ENCODE measurements around the gene PTGFR.
A peak's percentile ranks its signal among the peaks of the same experiment; 100 is the strongest.

The PTGFR gene

DNA sequence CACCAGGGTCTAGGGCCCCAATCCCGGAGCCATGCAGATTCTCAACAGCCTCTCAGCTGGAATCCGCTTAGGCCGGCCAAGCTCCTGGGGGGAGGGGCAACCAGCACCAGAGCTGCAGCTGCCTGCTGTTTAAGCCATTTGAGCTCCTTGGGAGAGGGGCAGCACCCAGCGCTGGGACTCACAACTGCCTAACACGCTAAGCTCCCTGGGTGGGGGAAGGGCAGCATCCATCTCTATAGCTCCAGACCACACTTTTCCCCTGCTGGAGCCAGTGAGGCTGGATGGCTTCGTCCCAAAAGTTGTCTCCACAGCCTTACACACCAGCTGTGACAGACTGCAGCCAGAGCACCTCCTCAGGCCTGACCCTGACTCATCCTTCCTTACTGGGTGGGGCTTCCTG lies 6.9 kb upstream of the PTGFR start:
- peaks cover 4% of the 10 kb centered on the region; the same call in 1 of the 2 replicates for H3K4me1 ChIP-seq (ENCODE audit: insufficient read depth, low read length)
- no peaks in the 10 kb centered on the region for H3K27me3 ChIP-seq (ENCODE audit: insufficient read depth, low read length)
- no peaks in the 10 kb centered on the region for H3K36me3 ChIP-seq (ENCODE audit: insufficient read depth, low read depth, low read length)
- no peak overlapping the region for H3K4me3 ChIP-seq (ENCODE audit: low read length)
- H3K9ac ChIP-seq (ENCODE audit: low read depth, low read length) = no peak overlapping the region
- no peaks in the 10 kb centered on the region for H3K9me3 ChIP-seq (ENCODE audit: insufficient read depth, low read depth, low read length)
- no peak overlapping the region for H3K27ac ChIP-seq (ENCODE audit: low read length)

GRCh38 chr1:78491451-78492071 lies 787 bp downstream of the PTGFR start:
- peak overlapping the region; percentile 85 for H3K4me3 ChIP-seq (ENCODE audit: low read length)
- peak overlapping the region; percentile 27; the same call in 1 of the 2 replicates for H3K9ac ChIP-seq (ENCODE audit: low read depth, low read length)
- H3K9me3 ChIP-seq (ENCODE audit: insufficient read depth, low read depth, low read length) = no peaks in the 10 kb centered on the region
- peaks cover 53% of the 10 kb centered on the region for H3K27me3 ChIP-seq (ENCODE audit: insufficient read depth, low read length)
- H3K27ac ChIP-seq (ENCODE audit: low read length) = no peak overlapping the region
- no peaks in the 10 kb centered on the region for H3K36me3 ChIP-seq (ENCODE audit: insufficient read depth, low read depth, low read length)
- peaks cover 5% of the 10 kb centered on the region; the same call in 1 of the 2 replicates for H3K4me1 ChIP-seq (ENCODE audit: insufficient read depth, low read length)

DNA sequence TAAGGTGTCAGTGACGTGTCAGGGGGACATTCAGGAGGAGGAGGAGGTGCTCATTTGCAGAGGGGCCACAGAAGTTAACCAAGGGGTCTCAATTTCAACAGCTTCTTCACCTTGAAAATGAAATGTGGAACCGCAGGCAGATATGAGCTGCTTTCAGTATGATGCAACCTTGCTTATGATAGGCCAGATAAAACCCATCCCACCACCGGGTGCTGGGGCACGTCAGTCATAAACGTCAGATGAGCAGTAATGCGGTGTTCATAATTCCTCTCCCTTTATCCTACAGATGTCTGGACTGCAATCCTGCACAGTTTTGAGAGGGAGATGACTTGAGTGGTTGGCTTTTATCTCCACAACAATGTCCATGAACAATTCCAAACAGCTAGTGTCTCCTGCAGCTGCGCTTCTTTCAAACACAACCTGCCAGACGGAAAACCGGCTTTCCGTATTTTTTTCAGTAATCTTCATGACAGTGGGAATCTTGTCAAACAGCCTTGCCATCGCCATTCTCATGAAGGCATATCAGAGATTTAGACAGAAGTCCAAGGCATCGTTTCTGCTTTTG lies 1.7 kb downstream of the PTGFR start:
- H3K27me3 ChIP-seq (ENCODE audit: insufficient read depth, low read length) = peaks cover 53% of the 10 kb centered on the region
- H3K36me3 ChIP-seq (ENCODE audit: insufficient read depth, low read depth, low read length) = no peaks in the 10 kb centered on the region
- H3K9me3 ChIP-seq (ENCODE audit: insufficient read depth, low read depth, low read length) = no peaks in the 10 kb centered on the region
- no peak overlapping the region for H3K9ac ChIP-seq (ENCODE audit: low read depth, low read length)
- H3K4me3 ChIP-seq (ENCODE audit: low read length) = no peak overlapping the region
- peaks cover 5% of the 10 kb centered on the region; the same call in 1 of the 2 replicates for H3K4me1 ChIP-seq (ENCODE audit: insufficient read depth, low read length)
- no peak overlapping the region for H3K27ac ChIP-seq (ENCODE audit: low read length)

GRCh38 chr1:78493451-78493850 lies 2.7 kb downstream of the PTGFR start:
- Histone ChIP-seq H3K4me1 (ENCODE audit: insufficient read depth, low read length) (peaks cover 5% of the 10 kb centered on the region; the same call in 1 of the 2 replicates), H3K9me3 (ENCODE audit: insufficient read depth, low read depth, low read length) (no peaks in the 10 kb centered on the region), H3K9ac (ENCODE audit: low read depth, low read length) (no peak overlapping the region), H3K4me3 (ENCODE audit: low read length) (no peak overlapping the region), H3K27me3 (ENCODE audit: insufficient read depth, low read length) (peaks cover 53% of the 10 kb centered on the region), H3K36me3 (ENCODE audit: insufficient read depth, low read depth, low read length) (no peaks in the 10 kb centered on the region), H3K27ac (ENCODE audit: low read length) (no peak overlapping the region)

DNA sequence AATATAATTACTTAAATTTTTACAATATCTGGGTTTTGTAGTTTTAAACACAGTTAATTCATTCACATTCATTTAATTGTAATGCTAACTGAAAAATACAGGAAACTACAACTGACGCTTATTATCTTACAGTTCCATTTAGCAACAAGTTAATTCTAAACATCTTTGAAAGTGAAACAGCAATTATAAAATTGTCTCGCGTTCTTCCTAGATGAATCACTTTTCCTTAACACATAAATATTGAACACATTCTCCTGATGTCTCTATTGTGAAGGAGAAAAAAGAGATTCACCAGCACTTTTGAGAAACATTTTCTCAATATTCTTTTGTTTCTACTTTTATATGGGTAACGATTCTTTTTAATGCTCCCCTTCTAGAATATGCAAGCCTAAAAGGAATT lies 6.4 kb downstream of the PTGFR start:
- H3K4me1 ChIP-seq (ENCODE audit: insufficient read depth, low read length) = no peaks in the 10 kb centered on the region
- no peaks in the 10 kb centered on the region for H3K9me3 ChIP-seq (ENCODE audit: insufficient read depth, low read depth, low read length)
- no peak overlapping the region for H3K27ac ChIP-seq (ENCODE audit: low read length)
- H3K36me3 ChIP-seq (ENCODE audit: insufficient read depth, low read depth, low read length) = no peaks in the 10 kb centered on the region
- peaks cover 23% of the 10 kb centered on the region for H3K27me3 ChIP-seq (ENCODE audit: insufficient read depth, low read length)
- no peak overlapping the region for H3K4me3 ChIP-seq (ENCODE audit: low read length)
- no peak overlapping the region for H3K9ac ChIP-seq (ENCODE audit: low read depth, low read length)

DNA sequence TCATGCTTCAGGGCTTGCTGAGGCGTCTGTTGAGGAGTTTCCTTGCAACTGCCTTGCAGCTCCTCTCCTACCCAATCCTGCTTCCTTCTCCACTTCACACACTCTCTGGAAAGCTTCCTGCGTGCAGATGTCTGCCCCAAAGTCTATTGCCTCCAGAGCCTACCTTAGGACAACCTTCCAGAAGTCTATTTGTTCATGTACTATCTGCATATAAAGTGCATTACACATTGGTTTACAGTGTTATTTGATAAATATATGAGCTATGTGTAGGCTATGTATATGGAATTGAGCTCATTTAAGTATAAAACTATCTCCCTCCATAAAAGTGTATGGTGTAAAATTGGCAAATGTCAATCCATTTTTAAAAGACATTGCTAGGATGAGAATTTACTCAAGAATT lies 9.8 kb downstream of the PTGFR start:
- H3K4me3 ChIP-seq (ENCODE audit: low read length) = no peak overlapping the region
- no peak overlapping the region for H3K27ac ChIP-seq (ENCODE audit: low read length)
- H3K4me1 ChIP-seq (ENCODE audit: insufficient read depth, low read length) = peaks cover 5% of the 10 kb centered on the region; the same call in 1 of the 2 replicates
- no peaks in the 10 kb centered on the region for H3K36me3 ChIP-seq (ENCODE audit: insufficient read depth, low read depth, low read length)
- no peak overlapping the region for H3K9ac ChIP-seq (ENCODE audit: low read depth, low read length)
- no peaks in the 10 kb centered on the region for H3K27me3 ChIP-seq (ENCODE audit: insufficient read depth, low read length)
- H3K9me3 ChIP-seq (ENCODE audit: insufficient read depth, low read depth, low read length) = no peaks in the 10 kb centered on the region

- H3K9ac ChIP-seq (ENCODE audit: low read depth, low read length) = no peak overlapping the region
- H3K4me3 ChIP-seq (ENCODE audit: low read length) = no peak overlapping the region
- no peak overlapping the region for H3K27ac ChIP-seq (ENCODE audit: low read length)
- H3K9me3 ChIP-seq (ENCODE audit: insufficient read depth, low read depth, low read length) = no peaks in the 10 kb centered on the region
- H3K36me3 ChIP-seq (ENCODE audit: insufficient read depth, low read depth, low read length) = no peaks in the 10 kb centered on the region
- H3K27me3 ChIP-seq (ENCODE audit: insufficient read depth, low read length) = no peaks in the 10 kb centered on the region
- peaks cover 5% of the 10 kb centered on the region; the same call in 1 of the 2 replicates for H3K4me1 ChIP-seq (ENCODE audit: insufficient read depth, low read length)
Measured at GRCh38 chr1:78501203-78501602, 10.4 kb downstream of the PTGFR start.

- no peak overlapping the region for H3K9ac ChIP-seq (ENCODE audit: low read depth, low read length)
- no peak overlapping the region for H3K27ac ChIP-seq (ENCODE audit: low read length)
- H3K9me3 ChIP-seq (ENCODE audit: insufficient read depth, low read depth, low read length) = peaks cover 36% of the 10 kb centered on the region
- H3K36me3 ChIP-seq (ENCODE audit: insufficient read depth, low read depth, low read length) = peaks cover 3% of the 10 kb centered on the region; the same call in 1 of the 2 replicates
- H3K4me1 ChIP-seq (ENCODE audit: insufficient read depth, low read length) = no peaks in the 10 kb centered on the region
- H3K27me3 ChIP-seq (ENCODE audit: insufficient read depth, low read length) = no peaks in the 10 kb centered on the region
- H3K4me3 ChIP-seq (ENCODE audit: low read length) = no peak overlapping the region
Measured at GRCh38 chr1:78511334-78511733, 20.6 kb downstream of the PTGFR start.

GRCh38 chr1:78516716-78517115 lies 25.9 kb downstream of the PTGFR start:
- Histone ChIP-seq H3K27ac (ENCODE audit: low read length) (no peak overlapping the region), H3K9me3 (ENCODE audit: insufficient read depth, low read depth, low read length) (peaks cover 15% of the 10 kb centered on the region), H3K4me3 (ENCODE audit: low read length) (no peak overlapping the region), H3K36me3 (ENCODE audit: insufficient read depth, low read depth, low read length) (no peaks in the 10 kb centered on the region), H3K27me3 (ENCODE audit: insufficient read depth, low read length) (no peaks in the 10 kb centered on the region), H3K9ac (ENCODE audit: low read depth, low read length) (no peak overlapping the region), H3K4me1 (ENCODE audit: insufficient read depth, low read length) (no peaks in the 10 kb centered on the region)

DNA sequence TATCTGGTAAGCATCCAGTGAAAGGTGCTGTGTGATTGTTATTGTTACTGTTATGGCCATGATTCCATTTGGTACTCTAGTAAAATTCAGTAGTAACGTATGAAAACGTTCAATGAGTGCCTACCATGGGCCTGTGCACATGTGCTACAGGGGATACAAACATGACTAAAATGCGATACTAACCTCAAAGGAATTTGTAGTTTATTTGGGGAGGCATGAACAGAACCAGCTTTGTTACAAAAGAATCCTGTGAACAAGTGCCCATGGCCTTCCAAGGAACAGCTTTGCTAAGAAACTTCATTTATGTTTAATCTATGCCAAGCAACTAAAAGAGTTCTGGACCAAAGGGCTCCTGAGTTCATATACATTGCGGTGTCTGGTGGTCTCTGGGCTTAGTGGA lies 28.7 kb downstream of the PTGFR start:
- no peaks in the 10 kb centered on the region for H3K27me3 ChIP-seq (ENCODE audit: insufficient read depth, low read length)
- H3K9ac ChIP-seq (ENCODE audit: low read depth, low read length) = no peak overlapping the region
- no peak overlapping the region for H3K27ac ChIP-seq (ENCODE audit: low read length)
- H3K4me3 ChIP-seq (ENCODE audit: low read length) = no peak overlapping the region
- H3K4me1 ChIP-seq (ENCODE audit: insufficient read depth, low read length) = no peaks in the 10 kb centered on the region
- no peaks in the 10 kb centered on the region for H3K36me3 ChIP-seq (ENCODE audit: insufficient read depth, low read depth, low read length)
- H3K9me3 ChIP-seq (ENCODE audit: insufficient read depth, low read depth, low read length) = no peaks in the 10 kb centered on the region

GRCh38 chr1:78520216-78520615 lies 29.4 kb downstream of the PTGFR start:
- Histone ChIP-seq H3K9ac (ENCODE audit: low read depth, low read length) (no peak overlapping the region), H3K9me3 (ENCODE audit: insufficient read depth, low read depth, low read length) (no peaks in the 10 kb centered on the region), H3K36me3 (ENCODE audit: insufficient read depth, low read depth, low read length) (no peaks in the 10 kb centered on the region), H3K27me3 (ENCODE audit: insufficient read depth, low read length) (no peaks in the 10 kb centered on the region), H3K4me1 (ENCODE audit: insufficient read depth, low read length) (no peaks in the 10 kb centered on the region), H3K4me3 (ENCODE audit: low read length) (no peak overlapping the region), H3K27ac (ENCODE audit: low read length) (no peak overlapping the region)

DNA sequence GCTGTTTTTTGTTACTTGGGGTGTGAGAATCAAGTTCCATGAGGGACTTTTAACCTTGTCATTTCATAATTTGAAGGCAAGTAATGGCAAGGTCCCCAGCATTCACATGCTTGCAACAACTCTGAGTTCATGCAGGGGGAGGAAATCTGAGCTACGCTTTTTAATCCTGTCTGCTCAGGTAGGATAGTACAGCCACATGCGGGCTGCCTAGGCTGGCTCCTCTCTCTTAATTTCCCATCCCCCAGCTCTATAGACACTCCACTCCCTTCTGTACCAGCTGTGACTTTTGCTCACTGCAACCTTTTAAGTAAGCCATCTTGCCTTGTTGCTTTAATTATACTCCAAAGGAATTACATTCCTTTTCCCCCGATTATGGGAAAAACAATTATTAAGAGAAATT lies 30.1 kb downstream of the PTGFR start:
- Histone ChIP-seq H3K36me3 (ENCODE audit: insufficient read depth, low read depth, low read length) (no peaks in the 10 kb centered on the region), H3K27me3 (ENCODE audit: insufficient read depth, low read length) (no peaks in the 10 kb centered on the region), H3K9ac (ENCODE audit: low read depth, low read length) (no peak overlapping the region), H3K4me3 (ENCODE audit: low read length) (no peak overlapping the region), H3K4me1 (ENCODE audit: insufficient read depth, low read length) (no peaks in the 10 kb centered on the region), H3K27ac (ENCODE audit: low read length) (no peak overlapping the region), H3K9me3 (ENCODE audit: insufficient read depth, low read depth, low read length) (no peaks in the 10 kb centered on the region)

All from iPS-20b (cell line).